GM21447 (cell line): ENCODE measurements around the gene LTBP2.

Source experiments
- ATAC-seq: cut with Tn5 transposase; IDR thresholded peaks from one replicate; pipeline ENCODE4 v1.9.1; 2021; ENCODE audit not compliant: unreplicated experiment

LTBP2 gene

GRCh38 chr14:74573421-74574089, 38.5 kb downstream of the LTBP2 start:
- ATAC-seq = no peak

GRCh38 chr14:74572726-74573301, 39.2 kb downstream of the LTBP2 start:
- ATAC-seq = no peak

GRCh38 chr14:74571901-74572725, 39.9 kb downstream of the LTBP2 start:
- no peak for ATAC-seq

- no peak for ATAC-seq
These were observed 40.6 kb downstream of the LTBP2 start for GRCh38 chr14:74571441-74571841.

- ATAC-seq = no peak
These were observed 41.3 kb downstream of the LTBP2 start for GRCh38 chr14:74570696-74571095.

GRCh38 chr14:74569806-74570591, 42.0 kb downstream of the LTBP2 start:
- no peak for ATAC-seq

GRCh38 chr14:74569387-74569786, 42.6 kb downstream of the LTBP2 start:
- no peak for ATAC-seq

- ATAC-seq = no peak
These were observed 43.1 kb downstream of the LTBP2 start for GRCh38 chr14:74568911-74569310.

- no peak for ATAC-seq
These were observed 43.7 kb downstream of the LTBP2 start for GRCh38 chr14:74568380-74568649.

GRCh38 chr14:74567646-74568379, 44.2 kb downstream of the LTBP2 start:
- no peak for ATAC-seq

GRCh38 chr14:74567219-74567618, 44.8 kb downstream of the LTBP2 start:
- ATAC-seq = no peak

- no peak for ATAC-seq
These were observed 45.6 kb downstream of the LTBP2 start for GRCh38 chr14:74566174-74567141.

- ATAC-seq = no peak
These were observed 48.4 kb downstream of the LTBP2 start for GRCh38 chr14:74563586-74564159.

GRCh38 chr14:74563233-74563585, 48.8 kb downstream of the LTBP2 start:
- no peak for ATAC-seq

GRCh38 chr14:74562515-74563232, 49.4 kb downstream of the LTBP2 start:
- no peak for ATAC-seq

- ATAC-seq = no peak
These were observed 53.4 kb downstream of the LTBP2 start for GRCh38 chr14:74558655-74559054.

GRCh38 chr14:74557691-74558090, 54.3 kb downstream of the LTBP2 start:
- no peak for ATAC-seq

- no peak for ATAC-seq
These were observed 56.5 kb downstream of the LTBP2 start for GRCh38 chr14:74555476-74556050.
